Left lung (tissue), 10 donors: Measurements from ENCODE around the gene HSPA9. TPM values are rescaled to one million over a fixed set of nuclear protein-coding genes. Genes with fewer than 3 reads are reported as not detected.
A peak's percentile ranks its signal among the peaks of the same experiment; 100 is the strongest.

ENCODE experiments used
- ATAC-seq: fragments of 200-7000 bp; cut with Tn5 transposase; one replicate; pipeline ENCODE4 v1.9.1; 2020; ENCODE audit warnings: moderate library complexity
- DNase-seq, 4 donors: peaks; one replicate each; pipeline ENCODE4 v3.0.0-alpha.2; 2013 to 2020
- H3K27ac ChIP-seq, 2 donors: fragments of 200-600 bp; sonication (generic) in 1 of 2; one replicate each; pipeline versions ENCODE4 v1.5.0 to v1.8.0; 2020 to 2021
- H3K27me3 ChIP-seq, 2 donors: fragments of 200-600 bp; sonication (generic) in 1 of 2; one replicate each; pipeline versions ENCODE4 v1.5.0 to v1.8.0; 2020 to 2021
- H3K36me3 ChIP-seq, 2 donors: fragments of 200-600 bp; sonication (generic) in 1 of 2; one replicate each; pipeline versions ENCODE4 v1.5.0 to v1.8.0; 2020 to 2021
- H3K4me1 ChIP-seq, 2 donors: fragments of 200-600 bp; one replicate each; pipeline ENCODE4 v1.8.0; 2021
- H3K4me3 ChIP-seq, 2 donors: fragments of 200-600 bp; sonication (generic) in 1 of 2; one replicate each; pipeline versions ENCODE4 v1.5.0 to v1.8.0; 2020 to 2021; ENCODE audit warnings: mild to moderate bottlenecking in 1 of 2
- H3K9me3 ChIP-seq, 2 donors: fragments of 200-600 bp; sonication (generic) in 1 of 2; one replicate each; pipeline versions ENCODE4 v1.5.0 to v1.8.0; 2020 to 2021
- CTCF ChIP-seq, 2 donors: fragments of 200-600 bp; sonication (generic) in 1 of 2; IDR thresholded peaks; one replicate each; pipeline versions ENCODE4 v1.5.0 to v1.8.0; 2021; ENCODE audit warnings: antibody characterized with exemption in 2 of 2
- intact Hi-C, 2 donors: fragments of 100-400 bp; cut with DNase I; formaldehyde crosslinking; loops; one replicate each; pipeline versions ENCODE4 v1.11.2 to v1.14.2; 2022
- polyA plus RNA-seq, 6 donors: library from polyadenylated mRNA; unstranded; fragments of 120-200 nt; gene quantifications; one replicate each; pipeline ENCODE4 v1.2.1, GENCODE V29; 2013; ENCODE audit not compliant: insufficient read length in 6 of 6
- total RNA-seq, 2 donors: library from RNA; stranded (reverse); fragmentation: NEBNext Ultra II Directional; extraction: Animal tissue kit (Norgen Biotek cat#: 25700); gene quantifications; one replicate each; pipeline ENCODE4 v1.2.1, GENCODE V29; 2021
- donor health status: DM: no; HTN: yes; CAD: no.
- donor health status: DM: no; HTN: no; CAD: no.

Gene HSPA9
- total and polyA plus RNA-seq, 8 donors: 128 to 220 (median 209) TPM

- no peak for TF ChIP-seq CTCF (IDR thresholded peaks at IDR 0.05)
- Histone ChIP-seq H3K4me3 (no peak overlapping the region), H3K36me3 (no peaks in the 10 kb centered on the region), H3K27ac (no peak overlapping the region), H3K9me3 (no peaks in the 10 kb centered on the region), H3K27me3 (no peaks in the 10 kb centered on the region), H3K4me1 (peaks cover 0 to 33% of the 10 kb centered on the region in 2 donors)
- ATAC-seq (no peak), DNase-seq (peak in 1 of 4 donors; percentile 62)
- intact Hi-C loops: no loop called here
Observed at GRCh38 chr5:138602371-138603000, 27.3 kb upstream of the HSPA9 start.

GRCh38 chr5:138601444-138601843, 26.2 kb upstream of the HSPA9 start:
- Histone ChIP-seq H3K36me3 (no peaks in the 10 kb centered on the region), H3K27me3 (no peaks in the 10 kb centered on the region), H3K4me3 (no peak overlapping the region), H3K9me3 (no peaks in the 10 kb centered on the region), H3K27ac (peak overlapping the region in 1 of 2 donors; percentile 70), H3K4me1 (peaks cover 0 to 33% of the 10 kb centered on the region in 2 donors)
- TF ChIP-seq CTCF (IDR thresholded peaks at IDR 0.05): no peak
- ATAC-seq (peak; percentile 83), DNase-seq (peak in 2 of 4 donors; percentile 84 to 92)
- intact Hi-C loops: no loop called here

GRCh38 chr5:138600446-138600845, 25.2 kb upstream of the HSPA9 start:
- Histone ChIP-seq H3K27me3 (no peaks in the 10 kb centered on the region), H3K4me1 (peaks cover 0 to 27% of the 10 kb centered on the region in 2 donors), H3K4me3 (no peak overlapping the region), H3K36me3 (no peaks in the 10 kb centered on the region), H3K9me3 (no peaks in the 10 kb centered on the region), H3K27ac (no peak overlapping the region)
- intact Hi-C loops: no loop called here
- no peak for ATAC-seq
- no peak for DNase-seq
- no peak for TF ChIP-seq CTCF (IDR thresholded peaks at IDR 0.05)

GRCh38 chr5:138597661-138598400, 22.6 kb upstream of the HSPA9 start:
- H3K9me3 ChIP-seq: no peaks in the 10 kb centered on the region
- no peak for DNase-seq
- peaks cover 0 to 11% of the 10 kb centered on the region in 2 donors for H3K4me1 ChIP-seq
- ATAC-seq: peak; percentile 25
- H3K4me3 ChIP-seq: no peak overlapping the region
- TF ChIP-seq CTCF (IDR thresholded peaks at IDR 0.05): no peak
- intact Hi-C loops: no loop called here
- no peaks in the 10 kb centered on the region for H3K27me3 ChIP-seq
- no peak overlapping the region for H3K27ac ChIP-seq
- no peaks in the 10 kb centered on the region for H3K36me3 ChIP-seq

- intact Hi-C loops: no loop called here
- Histone ChIP-seq H3K27ac (no peak overlapping the region), H3K27me3 (no peaks in the 10 kb centered on the region), H3K4me1 (peaks cover 0 to 4% of the 10 kb centered on the region in 2 donors), H3K9me3 (no peaks in the 10 kb centered on the region), H3K4me3 (no peak overlapping the region), H3K36me3 (no peaks in the 10 kb centered on the region)
- no peak for TF ChIP-seq CTCF (IDR thresholded peaks at IDR 0.05)
- ATAC-seq (no peak), DNase-seq (no peak)
Observed at GRCh38 chr5:138596105-138596881, 21.1 kb upstream of the HSPA9 start.
